OCI-LY7 (cell line): ENCODE data around the gene AJUBA. TPM values are rescaled to one million over a fixed set of nuclear protein-coding genes. Genes with fewer than 3 reads are reported as not detected.
"Not testable (repeated sequence)": the region's sequence is repeated elsewhere in the genome, so short reads cannot be mapped to it uniquely, and the experiment has no call there.

Source experiments
- BruUV-seq: library from RNA; stranded (reverse); fragments of 400-500 nt; replicated peaks from 2 replicates; lab custom pipeline; 2021; lab: Mats Ljungman, UMichigan
- CTCF ChIA-PET: fragments of 300-600 bp; sonication (Branson Sonifier 250); formaldehyde crosslinking; loops from one replicate; lab custom pipeline; 2022; ENCODE audit warnings: antibody characterized with exemption; ENCODE audit not compliant: unreplicated experiment; lab: Charles Lee
- POLR2A ChIA-PET: fragments of 300-600 bp; sonication (Branson Sonifier 250); formaldehyde crosslinking; loops from one replicate; lab custom pipeline; 2022; ENCODE audit warnings: antibody characterized with exemption; lab: Charles Lee
- DNase-seq: peaks from one replicate; pipeline ENCODE4 v3.0.0-alpha.2; 2015; ENCODE audit warnings: low spot score
- H2AFZ ChIP-seq: fragments of 200-600 bp; sonication (generic), shearing (Covaris generic); 2 replicates; pipeline ENCODE4 v1.6.1; 2014; ENCODE audit warnings: mild to moderate bottlenecking, antibody characterized with exemption, low read length, moderate library complexity
- H3K27ac ChIP-seq: fragments of 200-600 bp; sonication (generic); 2 replicates; pipeline ENCODE4 v1.5.1; 2014; ENCODE audit warnings: mixed run types, low read depth, mild to moderate bottlenecking, moderate library complexity, low read length, inconsistent platforms; ENCODE audit not compliant: poor library complexity, severe bottlenecking
- H3K36me3 ChIP-seq: fragments of 200-600 bp; sonication (generic); 2 replicates; pipeline ENCODE4 v1.6.1; 2014; ENCODE audit warnings: mild to moderate bottlenecking, antibody characterized with exemption, low read length, moderate library complexity, mixed read lengths; ENCODE audit not compliant: insufficient read depth
- H3K4me1 ChIP-seq: fragments of 200-600 bp; sonication (generic); 2 replicates; pipeline ENCODE4 v1.5.1; 2014; ENCODE audit warnings: mild to moderate bottlenecking, low read length; ENCODE audit not compliant: insufficient read depth, poor library complexity, severe bottlenecking
- H3K4me2 ChIP-seq: fragments of 200-600 bp; sonication (generic); 2 replicates; pipeline ENCODE4 v1.6.1; 2014; ENCODE audit warnings: mild to moderate bottlenecking, low read length
- H3K4me3 ChIP-seq: fragments of 200-600 bp; sonication (generic); 2 replicates; pipeline ENCODE4 v1.5.1; 2014; ENCODE audit warnings: mild to moderate bottlenecking, low read depth, low read length; ENCODE audit not compliant: poor library complexity, severe bottlenecking
- H3K79me2 ChIP-seq: fragments of 200-600 bp; sonication (generic); 2 replicates; pipeline ENCODE4 v1.6.1; 2016; ENCODE audit warnings: low read depth, mild to moderate bottlenecking, low read length, moderate library complexity, mixed read lengths; ENCODE audit not compliant: insufficient read depth
- H3K9me2 ChIP-seq: fragments of 200-600 bp; sonication (generic); 2 replicates; pipeline ENCODE4 v1.6.1; 2016; ENCODE audit warnings: mild to moderate bottlenecking, low read length, mixed read lengths; ENCODE audit not compliant: insufficient read depth
- H3K9me3 ChIP-seq: fragments of 200-600 bp; sonication (generic); 2 replicates; pipeline ENCODE4 v1.6.1; 2014; ENCODE audit warnings: mild to moderate bottlenecking, mixed run types, low read length, mixed read lengths
- H4K20me1 ChIP-seq: fragments of 200-600 bp; sonication (generic); 2 replicates; pipeline ENCODE4 v1.6.1; 2014; ENCODE audit warnings: mild to moderate bottlenecking, antibody characterized with exemption, low read length, moderate library complexity, mixed read lengths; ENCODE audit not compliant: insufficient read depth
- CTCF ChIP-seq: fragments of 200-600 bp; sonication (generic); conservative IDR thresholded peaks from 2 replicates; pipeline ENCODE4 v1.5.1; 2014; ENCODE audit warnings: mild to moderate bottlenecking, antibody characterized with exemption, low read length, moderate library complexity, mixed read lengths
- EZH2phosphoT487 ChIP-seq: fragments of 200-600 bp; sonication (generic); IDR thresholded peaks from 2 replicates; pipeline ENCODE4 v1.6.1; 2018; ENCODE audit warnings: low read depth, borderline replicate concordance, mild to moderate bottlenecking, mixed run types, antibody characterized with exemption, low read length, moderate library complexity, mixed read lengths
- intact Hi-C: fragments of 100-400 bp; cut with micrococcal nuclease; formaldehyde crosslinking; loops from one replicate; pipeline ENCODE4 v1.10.0; 2022; ENCODE audit not compliant: unreplicated experiment
- total RNA-seq, 2 experiments: library from RNA; depleted of rRNA in 1 of 2; stranded (reverse); fragments of >200 nt in 1 of 2; shearing (Covaris generic) in 1 of 2; gene quantifications; 2 replicates each; pipeline ENCODE4 v1.2.3, GENCODE V29; 2014 to 2022

Gene AJUBA
- total RNA-seq, 2 experiments from 2014 or later, result 0.22 to 0.88 TPM

GRCh38 chr14:23006188-23006534, 23.8 kb upstream of the AJUBA start:
- Histone ChIP-seq H3K36me3 (no peaks in the 10 kb centered on the region), H3K79me2 (peaks cover 32% of the 10 kb centered on the region; the same call in 1 of the 2 replicates), H2AFZ (peak overlapping the region; percentile 69), H4K20me1 (no peaks in the 10 kb centered on the region), H3K27ac (peak overlapping the region; percentile 82), H3K4me1 (peaks cover 44% of the 10 kb centered on the region), H3K9me3 (no peaks in the 10 kb centered on the region), H3K4me2 (peak overlapping the region; percentile 100), H3K9me2 (no peaks in the 10 kb centered on the region), H3K4me3 (peak overlapping the region; percentile 80)
- ChIA-PET POLR2A (interaction anchor here (0.6 to 3.6 kb wide), 17 partner anchors 9 to 435 kb away, joined by 3 to 41 read pairs (median 6); partner anchors contain the start of genes ACIN1, C14orf119, HAUS4 and OXA1L), CTCF (interaction anchor here (1.2 to 2.2 kb wide), 6 partner anchors 9 to 416 kb away, joined by 3 to 16 read pairs (median 4); no protein-coding TSS in a partner anchor)
- TSS peak; percentile 14 for BruUV-seq
- TF ChIP-seq EZH2phosphoT487 (no peak), CTCF (no peak)
- intact Hi-C loops, result loop anchor here (2.0 to 5.0 kb wide), 5 partner anchors 77 to 449 kb away; partner anchors contain the start of genes LRP10, PPP1R3E and PRMT5
- no peak for DNase-seq

- DNase-seq, result no peak
- Histone ChIP-seq H3K4me2 (peak overlapping the region; percentile 100), H3K36me3 (no peaks in the 10 kb centered on the region), H3K4me1 (peaks cover 43% of the 10 kb centered on the region), H2AFZ (peak overlapping the region; percentile 69; the same call in 1 of the 2 replicates), H3K4me3 (peak overlapping the region; percentile 80), H4K20me1 (no peaks in the 10 kb centered on the region), H3K9me3 (no peaks in the 10 kb centered on the region), H3K79me2 (peaks cover 32% of the 10 kb centered on the region; the same call in 1 of the 2 replicates), H3K9me2 (no peaks in the 10 kb centered on the region), H3K27ac (peak overlapping the region; percentile 82)
- intact Hi-C loops, result loop anchor here (2.0 to 5.0 kb wide), 5 partner anchors 77 to 448 kb away; partner anchors contain the start of genes LRP10, PPP1R3E and PRMT5
- POLR2A ChIA-PET, result interaction anchor here (0.7 to 3.6 kb wide), 11 partner anchors 9 to 89 kb away, joined by 3 to 41 read pairs (median 8); partner anchors contain the start of genes ACIN1, C14orf119, HAUS4 and PRMT5
- BruUV-seq, result no TSS peak
- CTCF ChIA-PET, result interaction anchor here (2.2 kb wide), 2 partner anchors 11 to 19 kb away, joined by 8 to 16 read pairs; no protein-coding TSS in a partner anchor
- TF ChIP-seq CTCF (no peak), EZH2phosphoT487 (no peak)
Measured at GRCh38 chr14:23005451-23006187, 23.3 kb upstream of the AJUBA start.

DNA sequence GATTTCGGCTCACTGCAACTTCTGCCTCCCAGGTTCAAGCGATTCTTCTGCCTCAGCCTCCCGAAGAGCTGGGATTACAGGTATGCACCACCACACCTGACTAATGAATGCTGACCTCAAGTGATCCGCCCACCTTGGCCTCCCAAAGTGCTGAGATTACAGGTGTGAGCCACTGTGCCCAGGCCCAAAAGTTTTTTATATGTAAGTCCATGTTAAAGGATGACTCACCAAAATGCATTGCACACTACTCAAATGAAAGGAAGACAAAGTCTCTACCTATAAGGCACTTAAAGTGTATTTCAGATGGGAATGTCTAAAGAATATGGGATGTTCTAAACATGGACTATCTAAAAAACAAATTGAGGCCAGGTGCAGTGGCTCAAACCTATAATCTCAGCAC, 21.9 kb upstream of the AJUBA start:
- CTCF ChIA-PET, H3K4me3 ChIP-seq, H3K9me2 ChIP-seq, H3K9me3 ChIP-seq, H3K36me3 ChIP-seq, H3K4me2 ChIP-seq, H4K20me1 ChIP-seq, BruUV-seq, DNase-seq, H3K27ac ChIP-seq, intact Hi-C loops, H2AFZ ChIP-seq: not testable (repeated sequence)
- POLR2A ChIA-PET, result interaction anchor here (1.3 kb wide), 1 partner anchor 10 kb away, joined by 4 read pairs; no protein-coding TSS in a partner anchor
- H3K4me1 ChIP-seq, result peaks cover 34% of the 10 kb centered on the region
- peaks cover 30% of the 10 kb centered on the region; the same call in 1 of the 2 replicates for H3K79me2 ChIP-seq
